OCI-LY7 (cell line): Measurements from ENCODE around the gene COL25A1. TPM values are rescaled to one million over a fixed set of nuclear protein-coding genes. Genes with fewer than 3 reads are reported as not detected.

ENCODE experiments used
- BruUV-seq: library from RNA; stranded (reverse); fragments of 400-500 nt; replicated peaks from 2 replicates; lab custom pipeline; 2021; lab: Mats Ljungman, UMichigan
- CTCF ChIA-PET: fragments of 300-600 bp; sonication (Branson Sonifier 250); formaldehyde crosslinking; loops from one replicate; lab custom pipeline; 2022; ENCODE audit warnings: antibody characterized with exemption; ENCODE audit not compliant: unreplicated experiment; lab: Charles Lee
- POLR2A ChIA-PET: fragments of 300-600 bp; sonication (Branson Sonifier 250); formaldehyde crosslinking; loops from one replicate; lab custom pipeline; 2022; ENCODE audit warnings: antibody characterized with exemption; lab: Charles Lee
- DNase-seq: peaks from one replicate; pipeline ENCODE4 v3.0.0-alpha.2; 2015; ENCODE audit warnings: low spot score
- H2AFZ ChIP-seq: fragments of 200-600 bp; sonication (generic), shearing (Covaris generic); 2 replicates; pipeline ENCODE4 v1.6.1; 2014; ENCODE audit warnings: mild to moderate bottlenecking, antibody characterized with exemption, low read length, moderate library complexity
- H3K27ac ChIP-seq: fragments of 200-600 bp; sonication (generic); 2 replicates; pipeline ENCODE4 v1.5.1; 2014; ENCODE audit warnings: mixed run types, low read depth, mild to moderate bottlenecking, moderate library complexity, low read length, inconsistent platforms; ENCODE audit not compliant: poor library complexity, severe bottlenecking
- H3K36me3 ChIP-seq: fragments of 200-600 bp; sonication (generic); 2 replicates; pipeline ENCODE4 v1.6.1; 2014; ENCODE audit warnings: mild to moderate bottlenecking, antibody characterized with exemption, low read length, moderate library complexity, mixed read lengths; ENCODE audit not compliant: insufficient read depth
- H3K4me1 ChIP-seq: fragments of 200-600 bp; sonication (generic); 2 replicates; pipeline ENCODE4 v1.5.1; 2014; ENCODE audit warnings: mild to moderate bottlenecking, low read length; ENCODE audit not compliant: insufficient read depth, poor library complexity, severe bottlenecking
- H3K4me2 ChIP-seq: fragments of 200-600 bp; sonication (generic); 2 replicates; pipeline ENCODE4 v1.6.1; 2014; ENCODE audit warnings: mild to moderate bottlenecking, low read length
- H3K4me3 ChIP-seq: fragments of 200-600 bp; sonication (generic); 2 replicates; pipeline ENCODE4 v1.5.1; 2014; ENCODE audit warnings: mild to moderate bottlenecking, low read depth, low read length; ENCODE audit not compliant: poor library complexity, severe bottlenecking
- H3K79me2 ChIP-seq: fragments of 200-600 bp; sonication (generic); 2 replicates; pipeline ENCODE4 v1.6.1; 2016; ENCODE audit warnings: low read depth, mild to moderate bottlenecking, low read length, moderate library complexity, mixed read lengths; ENCODE audit not compliant: insufficient read depth
- H3K9me2 ChIP-seq: fragments of 200-600 bp; sonication (generic); 2 replicates; pipeline ENCODE4 v1.6.1; 2016; ENCODE audit warnings: mild to moderate bottlenecking, low read length, mixed read lengths; ENCODE audit not compliant: insufficient read depth
- H3K9me3 ChIP-seq: fragments of 200-600 bp; sonication (generic); 2 replicates; pipeline ENCODE4 v1.6.1; 2014; ENCODE audit warnings: mild to moderate bottlenecking, mixed run types, low read length, mixed read lengths
- H4K20me1 ChIP-seq: fragments of 200-600 bp; sonication (generic); 2 replicates; pipeline ENCODE4 v1.6.1; 2014; ENCODE audit warnings: mild to moderate bottlenecking, antibody characterized with exemption, low read length, moderate library complexity, mixed read lengths; ENCODE audit not compliant: insufficient read depth
- EZH2phosphoT487 ChIP-seq: fragments of 200-600 bp; sonication (generic); IDR thresholded peaks from 2 replicates; pipeline ENCODE4 v1.6.1; 2018; ENCODE audit warnings: low read depth, borderline replicate concordance, mild to moderate bottlenecking, mixed run types, antibody characterized with exemption, low read length, moderate library complexity, mixed read lengths
- intact Hi-C: fragments of 100-400 bp; cut with micrococcal nuclease; formaldehyde crosslinking; loops from one replicate; pipeline ENCODE4 v1.10.0; 2022; ENCODE audit not compliant: unreplicated experiment
- total RNA-seq, 2 experiments: library from RNA; depleted of rRNA in 1 of 2; stranded (reverse); fragments of >200 nt in 1 of 2; shearing (Covaris generic) in 1 of 2; gene quantifications; 2 replicates each; pipeline ENCODE4 v1.2.3, GENCODE V29; 2014 to 2022
- TF ChIP-seq, protein P1 (sequence below): fragments of 200-600 bp; sonication (generic); conservative IDR thresholded peaks from 2 replicates; pipeline ENCODE4 v1.5.1; 2014; ENCODE audit warnings: mild to moderate bottlenecking, antibody characterized with exemption, low read length, moderate library complexity, mixed read lengths

Gene COL25A1
- total RNA-seq, 2 experiments from 2014 or later = not detected

DNA sequence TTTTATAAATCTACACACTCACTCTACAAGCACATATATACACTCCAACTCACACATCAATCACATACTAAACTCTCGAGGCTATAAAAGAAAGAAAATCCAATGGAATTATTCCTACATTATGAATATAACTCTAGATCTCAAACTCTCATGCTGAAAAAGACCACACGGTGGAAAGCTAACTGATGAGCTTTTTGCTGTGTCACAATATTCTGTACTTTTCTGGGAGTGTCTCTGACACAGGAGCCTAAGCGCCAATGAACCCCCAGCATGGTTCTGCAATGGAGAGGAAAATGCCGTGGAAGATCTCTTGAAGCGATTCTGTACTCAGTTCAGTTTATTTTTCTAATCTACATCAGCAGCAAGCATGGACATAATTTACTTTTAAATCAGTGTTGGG, 415.4 kb downstream of the COL25A1 start:
- no peak overlapping the region for H2AFZ ChIP-seq
- intact Hi-C loops = no loop called here
- no peak for TF ChIP-seq EZH2phosphoT487
- TF ChIP-seq, protein P1, sequence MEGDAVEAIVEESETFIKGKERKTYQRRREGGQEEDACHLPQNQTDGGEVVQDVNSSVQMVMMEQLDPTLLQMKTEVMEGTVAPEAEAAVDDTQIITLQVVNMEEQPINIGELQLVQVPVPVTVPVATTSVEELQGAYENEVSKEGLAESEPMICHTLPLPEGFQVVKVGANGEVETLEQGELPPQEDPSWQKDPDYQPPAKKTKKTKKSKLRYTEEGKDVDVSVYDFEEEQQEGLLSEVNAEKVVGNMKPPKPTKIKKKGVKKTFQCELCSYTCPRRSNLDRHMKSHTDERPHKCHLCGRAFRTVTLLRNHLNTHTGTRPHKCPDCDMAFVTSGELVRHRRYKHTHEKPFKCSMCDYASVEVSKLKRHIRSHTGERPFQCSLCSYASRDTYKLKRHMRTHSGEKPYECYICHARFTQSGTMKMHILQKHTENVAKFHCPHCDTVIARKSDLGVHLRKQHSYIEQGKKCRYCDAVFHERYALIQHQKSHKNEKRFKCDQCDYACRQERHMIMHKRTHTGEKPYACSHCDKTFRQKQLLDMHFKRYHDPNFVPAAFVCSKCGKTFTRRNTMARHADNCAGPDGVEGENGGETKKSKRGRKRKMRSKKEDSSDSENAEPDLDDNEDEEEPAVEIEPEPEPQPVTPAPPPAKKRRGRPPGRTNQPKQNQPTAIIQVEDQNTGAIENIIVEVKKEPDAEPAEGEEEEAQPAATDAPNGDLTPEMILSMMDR = no peak

DNA sequence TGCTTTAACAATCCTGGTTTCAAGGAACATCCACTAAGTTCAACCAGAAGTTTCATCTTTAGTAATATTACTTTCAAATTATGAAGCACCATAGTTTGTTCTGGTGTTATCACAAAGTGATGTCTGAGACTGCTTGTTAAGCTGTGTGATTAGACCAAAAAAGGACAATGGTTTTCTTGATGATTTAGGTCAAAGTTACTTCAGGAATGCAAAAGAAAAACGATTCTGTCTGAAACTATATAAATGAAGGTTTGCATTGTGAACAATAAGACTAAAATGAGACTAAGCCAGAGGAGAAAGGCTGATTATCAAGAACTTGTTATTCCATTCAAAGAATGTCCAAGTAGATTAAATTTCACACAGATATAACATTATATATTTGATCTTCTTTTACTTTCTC, 417.2 kb downstream of the COL25A1 start:
- BruUV-seq = no TSS peak
- ChIA-PET POLR2A (interaction anchor here (0.6 to 1.8 kb wide), 2 partner anchors 10 to 11 kb away, joined by 3 to 5 read pairs; no protein-coding TSS in a partner anchor), CTCF (no interaction called here)
- no peaks in the 10 kb centered on the region for H4K20me1 ChIP-seq
- H3K9me3 ChIP-seq = no peaks in the 10 kb centered on the region
- H3K9me2 ChIP-seq = no peaks in the 10 kb centered on the region
- H3K79me2 ChIP-seq = no peaks in the 10 kb centered on the region
- H3K4me3 ChIP-seq = no peak overlapping the region
- no peak overlapping the region for H3K4me2 ChIP-seq
- no peak overlapping the region for H3K27ac ChIP-seq
- DNase-seq = no peak
- H2AFZ ChIP-seq = no peak overlapping the region
- intact Hi-C loops = no loop called here
- TF ChIP-seq, protein P1 = no peak
- TF ChIP-seq EZH2phosphoT487 = no peak
- H3K36me3 ChIP-seq = no peaks in the 10 kb centered on the region
- H3K4me1 ChIP-seq = no peaks in the 10 kb centered on the region

More for the DNA sequence above, 415.4 kb downstream of the COL25A1 start:
- no peak overlapping the region for H3K4me3 ChIP-seq
- H3K4me1 ChIP-seq = no peaks in the 10 kb centered on the region
- H3K4me2 ChIP-seq = no peak overlapping the region
- no peak for DNase-seq
- BruUV-seq = no TSS peak
- no peaks in the 10 kb centered on the region; the same call in 1 of the 2 replicates for H3K9me2 ChIP-seq
- no peaks in the 10 kb centered on the region for H4K20me1 ChIP-seq
- no peaks in the 10 kb centered on the region for H3K9me3 ChIP-seq
- ChIA-PET CTCF (no interaction called here), POLR2A (interaction anchor here (0.6 kb wide), 1 partner anchor 32 kb away, joined by 3 read pairs; no protein-coding TSS in a partner anchor)
- no peaks in the 10 kb centered on the region for H3K36me3 ChIP-seq
- no peaks in the 10 kb centered on the region for H3K79me2 ChIP-seq
- no peak overlapping the region for H3K27ac ChIP-seq

DNA sequence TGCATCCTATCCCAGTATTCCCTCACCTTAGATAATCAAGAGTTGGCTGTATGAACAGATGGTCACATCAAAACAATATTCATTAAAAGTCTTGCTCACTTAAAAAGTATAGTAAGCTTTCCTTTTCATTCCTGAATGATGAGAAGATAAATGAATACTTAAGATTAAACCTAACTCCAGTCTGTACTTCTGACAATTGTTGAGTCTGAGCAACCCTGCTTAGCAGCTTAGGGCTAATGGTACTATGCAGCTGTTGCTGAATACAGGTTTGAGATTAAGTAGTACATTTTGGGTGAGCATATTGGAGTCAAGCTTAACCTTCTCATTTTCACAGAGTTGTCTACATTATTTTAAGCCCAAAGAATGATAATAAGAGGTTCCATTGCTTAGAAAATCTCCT, 417.9 kb downstream of the COL25A1 start:
- no peak overlapping the region for H3K4me2 ChIP-seq
- intact Hi-C loops = no loop called here
- H2AFZ ChIP-seq = no peak overlapping the region
- CTCF ChIA-PET = no interaction called here
- H3K27ac ChIP-seq = no peak overlapping the region
- no peaks in the 10 kb centered on the region for H3K36me3 ChIP-seq
- DNase-seq = no peak
- no peaks in the 10 kb centered on the region for H3K9me3 ChIP-seq
- H3K4me1 ChIP-seq = no peaks in the 10 kb centered on the region
- TF ChIP-seq EZH2phosphoT487 = no peak
- TF ChIP-seq, protein P1 = no peak
- no TSS peak for BruUV-seq
- no peak overlapping the region for H3K4me3 ChIP-seq
- no peaks in the 10 kb centered on the region for H3K79me2 ChIP-seq
- POLR2A ChIA-PET = interaction anchor here (0.6 to 1.8 kb wide), 3 partner anchors 11 to 564 kb away, joined by 3 to 5 read pairs (median 3); no protein-coding TSS in a partner anchor
- H4K20me1 ChIP-seq = no peaks in the 10 kb centered on the region
- H3K9me2 ChIP-seq = no peaks in the 10 kb centered on the region
